ENCODE data around the gene ZNF670. TPM values are rescaled to one million over a fixed set of nuclear protein-coding genes. Genes with fewer than 3 reads are reported as not detected.

The ZNF670 gene
- total and polyA plus RNA-seq, 9 of the 15 experiments (the other 6 are each of a cell fraction or from before 2014, with no cell fraction given): 7.1 to 23.4 (median 11.8) TPM

DNA sequence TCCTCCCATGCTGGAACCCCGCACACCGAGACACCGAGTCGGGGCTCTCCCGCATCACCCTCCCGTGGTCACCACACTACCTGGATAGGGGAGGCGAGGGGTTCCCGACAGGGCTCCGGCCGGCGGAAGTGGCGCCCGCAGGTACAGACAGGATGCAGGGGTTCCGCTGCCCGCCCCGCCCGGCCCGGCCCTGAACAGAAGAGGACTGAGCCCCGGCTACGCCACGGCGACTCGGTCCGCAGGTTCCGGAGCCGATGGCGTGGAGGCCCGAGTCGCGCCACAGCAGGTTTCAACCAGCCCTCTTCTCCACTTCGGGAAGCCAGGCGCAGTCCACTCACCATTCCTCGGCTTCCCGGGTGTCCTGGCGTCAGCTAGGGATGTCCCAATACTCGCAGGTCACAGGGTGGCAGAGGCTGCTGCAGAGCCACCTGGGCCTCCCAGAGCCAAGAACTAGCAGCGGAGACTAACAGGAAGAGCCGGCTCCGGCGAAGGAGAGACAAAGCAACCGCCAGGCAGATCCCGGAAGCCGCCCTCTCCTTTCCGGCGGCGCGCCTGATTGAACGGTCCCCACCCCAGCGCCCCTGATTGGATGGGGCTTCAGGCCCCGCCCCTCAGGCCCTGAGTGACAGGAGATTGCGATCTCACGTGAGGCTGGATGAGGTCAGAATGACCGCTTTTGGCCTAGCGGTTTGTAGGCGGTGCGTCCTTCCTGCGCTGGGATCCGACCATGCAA lies 25.4 kb upstream of the ZNF670 start, which contains the start of gene ZNF669 (continued):
- TF ChIP-seq HES1 (IDR thresholded peaks at IDR 0.05; ENCODE audit: low read depth) (peak; percentile 78), MXD1 (CRISPR knock-in tag; IDR thresholded peaks at IDR 0.05; ENCODE audit: borderline replicate concordance, poor library complexity, severe bottlenecking) (no peak), ZNF217 (CRISPR knock-in tag; IDR thresholded peaks at IDR 0.05) (no peak), ATF7 (IDR thresholded peaks at IDR 0.05) (peak; percentile 98), ATF6 (CRISPR knock-in tag; IDR thresholded peaks at IDR 0.05) (no peak; the same call in 1 of the 2 replicates), ZBTB17 (CRISPR knock-in tag; IDR thresholded peaks at IDR 0.05) (no peak), BRCA1 (IDR thresholded peaks at IDR 0.05) (no peak), BRCA1 (CRISPR knock-in tag; IDR thresholded peaks at IDR 0.05) (no peak), SRSF3 (IDR thresholded peaks at IDR 0.05; ENCODE audit: insufficient read depth, low read length) (no peak), FIP1L1 (IDR thresholded peaks at IDR 0.05; ENCODE audit: low read depth, low read length, poor library complexity, severe bottlenecking) (peak; percentile 61), MCM7 (IDR thresholded peaks at IDR 0.05) (no peak), MAFK (IDR thresholded peaks at IDR 0.05; ENCODE audit: low read length) (no peak), TEAD2 (tag; IDR thresholded peaks at IDR 0.05) (no peak), PPARD (CRISPR knock-in tag; IDR thresholded peaks at IDR 0.05) (no peak), YY1 (IDR thresholded peaks at IDR 0.05; ENCODE audit: borderline replicate concordance in 1 of 3, control insufficient read depth in 1 of 3, extremely low read depth in 1 of 3, insufficient read depth in 3 of 3, insufficient read length in 1 of 3, insufficient replicate concordance in 2 of 3, low read depth in 1 of 3, low read length in 2 of 3) (peak in 1 of 3 experiments; percentile 28), SIN3B (IDR thresholded peaks at IDR 0.05; ENCODE audit: low read depth) (peak; percentile 81), MECOM (CRISPR knock-in tag; IDR thresholded peaks at IDR 0.05) (no peak), HLTF (IDR thresholded peaks at IDR 0.05) (no peak), ZFP30 (CRISPR knock-in tag; IDR thresholded peaks at IDR 0.05; ENCODE audit: borderline replicate concordance) (no peak)
- TF ChIP-seq, protein P1, sequence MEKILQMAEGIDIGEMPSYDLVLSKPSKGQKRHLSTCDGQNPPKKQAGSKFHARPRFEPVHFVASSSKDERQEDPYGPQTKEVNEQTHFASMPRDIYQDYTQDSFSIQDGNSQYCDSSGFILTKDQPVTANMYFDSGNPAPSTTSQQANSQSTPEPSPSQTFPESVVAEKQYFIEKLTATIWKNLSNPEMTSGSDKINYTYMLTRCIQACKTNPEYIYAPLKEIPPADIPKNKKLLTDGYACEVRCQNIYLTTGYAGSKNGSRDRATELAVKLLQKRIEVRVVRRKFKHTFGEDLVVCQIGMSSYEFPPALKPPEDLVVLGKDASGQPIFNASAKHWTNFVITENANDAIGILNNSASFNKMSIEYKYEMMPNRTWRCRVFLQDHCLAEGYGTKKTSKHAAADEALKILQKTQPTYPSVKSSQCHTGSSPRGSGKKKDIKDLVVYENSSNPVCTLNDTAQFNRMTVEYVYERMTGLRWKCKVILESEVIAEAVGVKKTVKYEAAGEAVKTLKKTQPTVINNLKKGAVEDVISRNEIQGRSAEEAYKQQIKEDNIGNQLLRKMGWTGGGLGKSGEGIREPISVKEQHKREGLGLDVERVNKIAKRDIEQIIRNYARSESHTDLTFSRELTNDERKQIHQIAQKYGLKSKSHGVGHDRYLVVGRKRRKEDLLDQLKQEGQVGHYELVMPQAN (IDR thresholded peaks at IDR 0.05; ENCODE audit: borderline replicate concordance): peak; percentile 91

All from K562 (cell line).